Nephron progenitor cell (in vitro differentiated cells): ENCODE data around the gene RDH16.

Experiments used
- DNase-seq: peaks from one replicate; pipeline ENCODE4 v3.0.0; 2021
- H3K27ac Mint-ChIP-seq: 2 replicates; pipeline ENCODE4 v1.8.0; 2021; ENCODE audit warnings: mild to moderate bottlenecking, moderate library complexity, mixed read lengths
- H3K27me3 Mint-ChIP-seq: 2 replicates; pipeline ENCODE4 v1.8.0; 2021; ENCODE audit warnings: mild to moderate bottlenecking, low read depth, mixed read lengths; ENCODE audit not compliant: poor library complexity
- H3K36me3 Mint-ChIP-seq: 2 replicates; pipeline ENCODE4 v1.8.0; 2021; ENCODE audit warnings: low read depth, mixed read lengths
- H3K4me1 Mint-ChIP-seq: 2 replicates; pipeline ENCODE4 v1.8.0; 2021; ENCODE audit warnings: mixed read lengths
- H3K4me3 Mint-ChIP-seq: 2 replicates; pipeline ENCODE4 v1.8.0; 2021; ENCODE audit warnings: mild to moderate bottlenecking, moderate library complexity, mixed read lengths
- H3K9me3 Mint-ChIP-seq: 2 replicates; pipeline ENCODE4 v1.8.0; 2021; ENCODE audit warnings: mild to moderate bottlenecking, moderate library complexity, mixed read lengths
- CTCF ChIP-seq: fragments of 200-600 bp; sonication (generic); IDR thresholded peaks from 2 replicates; pipeline ENCODE4 v1.5.0; 2021; ENCODE audit warnings: antibody characterized with exemption

Gene RDH16

GRCh38 chr12:57001448-57001906 is 44.1 kb upstream of the RDH16 start:
- H3K27ac Mint-ChIP-seq = no peak overlapping the region
- DNase-seq = peak; percentile 82
- peak overlapping the region; percentile 9 for H3K4me3 Mint-ChIP-seq
- H3K27me3 Mint-ChIP-seq = no peaks in the 10 kb centered on the region
- H3K36me3 Mint-ChIP-seq = peaks cover 71% of the 10 kb centered on the region
- peak; percentile 74 for TF ChIP-seq CTCF
- no peaks in the 10 kb centered on the region for H3K9me3 Mint-ChIP-seq
- H3K4me1 Mint-ChIP-seq = peaks cover 83% of the 10 kb centered on the region

- Mint-ChIP-seq H3K27me3 (no peaks in the 10 kb centered on the region), H3K9me3 (no peaks in the 10 kb centered on the region), H3K4me1 (peaks cover 81% of the 10 kb centered on the region), H3K4me3 (no peak overlapping the region), H3K27ac (no peak overlapping the region), H3K36me3 (peaks cover 78% of the 10 kb centered on the region)
- no peak for DNase-seq
- TF ChIP-seq CTCF = no peak
Observed at GRCh38 chr12:57000393-57000792, 43.0 kb upstream of the RDH16 start.

- TF ChIP-seq CTCF = no peak
- Mint-ChIP-seq H3K27me3 (no peaks in the 10 kb centered on the region), H3K4me3 (no peak overlapping the region), H3K27ac (no peak overlapping the region), H3K36me3 (peaks cover 73% of the 10 kb centered on the region), H3K4me1 (peaks cover 72% of the 10 kb centered on the region), H3K9me3 (no peaks in the 10 kb centered on the region)
- DNase-seq = no peak
Observed at GRCh38 chr12:56999456-56999855, 42.0 kb upstream of the RDH16 start.

DNA sequence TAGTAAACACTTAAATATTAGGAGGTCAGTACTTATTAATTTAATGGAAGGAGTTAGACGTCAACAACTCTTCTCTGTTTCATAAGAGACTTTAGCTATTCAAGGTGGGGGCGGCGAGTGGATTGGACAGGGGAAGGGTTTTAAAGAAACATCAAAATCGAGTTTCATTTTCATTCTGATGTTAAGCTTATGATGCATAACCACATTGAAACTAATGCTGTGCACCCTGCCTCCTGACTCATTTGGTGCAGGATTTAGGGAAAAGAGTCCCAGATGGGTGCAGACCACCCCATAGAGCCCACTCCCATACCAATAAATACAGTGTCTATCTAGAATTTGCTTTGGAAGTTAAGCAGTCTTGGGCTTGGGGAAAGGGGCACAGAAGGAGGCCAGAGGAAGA is 41.6 kb upstream of the RDH16 start:
- peaks cover 67% of the 10 kb centered on the region for H3K4me1 Mint-ChIP-seq
- no peak for TF ChIP-seq CTCF
- H3K36me3 Mint-ChIP-seq = peaks cover 68% of the 10 kb centered on the region
- no peak overlapping the region for H3K27ac Mint-ChIP-seq
- no peak overlapping the region for H3K4me3 Mint-ChIP-seq
- H3K9me3 Mint-ChIP-seq = no peaks in the 10 kb centered on the region
- no peak for DNase-seq
- no peaks in the 10 kb centered on the region for H3K27me3 Mint-ChIP-seq

DNA sequence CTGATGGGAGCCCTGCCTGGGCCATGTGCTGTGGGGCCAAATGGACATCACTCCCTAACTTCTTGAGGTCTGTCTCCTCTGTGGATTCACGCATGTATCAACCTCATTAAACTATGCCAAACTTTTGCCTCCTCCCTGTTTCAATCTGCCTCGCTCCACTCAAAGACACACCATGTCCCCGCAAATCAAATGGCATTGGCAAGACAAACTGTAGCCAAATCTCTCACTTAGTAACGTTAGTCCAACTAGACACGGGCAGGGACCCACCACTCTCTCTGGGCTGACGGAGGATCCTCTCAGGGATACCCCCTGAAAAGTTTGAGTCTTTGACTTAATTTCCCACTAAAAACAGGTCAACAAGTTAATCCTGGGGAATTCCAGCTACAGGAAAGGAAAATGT is 40.9 kb upstream of the RDH16 start:
- Mint-ChIP-seq H3K9me3 (no peaks in the 10 kb centered on the region), H3K4me3 (no peak overlapping the region), H3K4me1 (peaks cover 62% of the 10 kb centered on the region), H3K27ac (peak overlapping the region; percentile 14), H3K27me3 (no peaks in the 10 kb centered on the region), H3K36me3 (peaks cover 62% of the 10 kb centered on the region)
- TF ChIP-seq CTCF = no peak
- DNase-seq = no peak

- Mint-ChIP-seq H3K27me3 (no peaks in the 10 kb centered on the region), H3K4me3 (no peak overlapping the region), H3K4me1 (peaks cover 51% of the 10 kb centered on the region), H3K36me3 (peaks cover 51% of the 10 kb centered on the region), H3K9me3 (no peaks in the 10 kb centered on the region), H3K27ac (peak overlapping the region; percentile 70)
- no peak for TF ChIP-seq CTCF
- no peak for DNase-seq
Observed at GRCh38 chr12:56996793-56997545, 39.6 kb upstream of the RDH16 start.
